ENCODE results near the gene RPS6KA3.

DNA sequence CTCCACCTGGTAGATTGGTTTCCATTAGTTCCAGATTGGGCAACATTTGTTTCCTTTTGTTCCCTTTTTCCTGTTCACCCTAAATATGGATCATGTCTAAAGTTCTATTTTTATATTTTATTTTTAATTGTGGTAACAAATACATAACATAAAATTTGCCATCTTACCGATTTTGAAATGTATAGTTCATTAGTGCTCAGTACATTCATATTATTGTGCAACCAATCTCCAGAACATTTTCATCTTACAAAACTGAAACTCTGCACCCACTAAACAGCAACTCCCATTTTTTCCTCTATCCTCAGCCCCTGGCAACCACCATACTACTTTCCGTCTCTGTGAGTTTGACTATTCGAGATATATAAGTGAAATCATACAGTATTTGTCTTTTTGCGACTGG is 14.2 kb upstream of the RPS6KA3 start:
- no peak for TF ChIP-seq ZNF565 (CRISPR knock-in tag; conservative IDR thresholded peaks at IDR 0.05; ENCODE audit: low read depth)
- TF ChIP-seq, protein P1, sequence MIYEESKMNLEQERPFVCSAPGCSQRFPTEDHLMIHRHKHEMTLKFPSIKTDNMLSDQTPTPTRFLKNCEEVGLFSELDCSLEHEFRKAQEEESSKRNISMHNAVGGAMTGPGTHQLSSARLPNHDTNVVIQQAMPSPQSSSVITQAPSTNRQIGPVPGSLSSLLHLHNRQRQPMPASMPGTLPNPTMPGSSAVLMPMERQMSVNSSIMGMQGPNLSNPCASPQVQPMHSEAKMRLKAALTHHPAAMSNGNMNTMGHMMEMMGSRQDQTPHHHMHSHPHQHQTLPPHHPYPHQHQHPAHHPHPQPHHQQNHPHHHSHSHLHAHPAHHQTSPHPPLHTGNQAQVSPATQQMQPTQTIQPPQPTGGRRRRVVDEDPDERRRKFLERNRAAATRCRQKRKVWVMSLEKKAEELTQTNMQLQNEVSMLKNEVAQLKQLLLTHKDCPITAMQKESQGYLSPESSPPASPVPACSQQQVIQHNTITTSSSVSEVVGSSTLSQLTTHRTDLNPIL (CRISPR knock-in tag; IDR thresholded peaks at IDR 0.05; ENCODE audit: low read depth) = no peak
- TF ChIP-seq ZFP30 (CRISPR knock-in tag; IDR thresholded peaks at IDR 0.05) = no peak
- TF ChIP-seq ZNF70 (CRISPR knock-in tag; IDR thresholded peaks at IDR 0.05) = no peak
- TF ChIP-seq ZC3H10 (CRISPR knock-in tag; IDR thresholded peaks at IDR 0.05) = no peak
- TF ChIP-seq GLIS3 (CRISPR knock-in tag; IDR thresholded peaks at IDR 0.05) = no peak
- TF ChIP-seq RARB (CRISPR knock-in tag; IDR thresholded peaks at IDR 0.05) = no peak
